Measurements from ENCODE around the gene ADA.

ADA gene

GRCh38 chr20:44648068-44648467 lies 3.4 kb downstream of the ADA start:
- no peak overlapping the region for H2AFZ ChIP-seq (ENCODE audit: low read depth, low read length)
- no peaks in the 10 kb centered on the region for H3K36me3 ChIP-seq (ENCODE audit: insufficient read depth, low read length)
- H3K27me3 ChIP-seq (ENCODE audit: insufficient read depth, low read length): no peaks in the 10 kb centered on the region
- H3K4me1 ChIP-seq (ENCODE audit: insufficient read depth, low read length): peaks cover 23% of the 10 kb centered on the region
- no peak overlapping the region for H3K4me3 ChIP-seq (ENCODE audit: low read length)
- no peaks in the 10 kb centered on the region for H3K9me3 ChIP-seq (ENCODE audit: low read length)

GRCh38 chr20:44646641-44647274 lies 4.7 kb downstream of the ADA start:
- Histone ChIP-seq H3K4me3 (ENCODE audit: low read length) (no peak overlapping the region), H3K4me1 (ENCODE audit: insufficient read depth, low read length) (peaks cover 32% of the 10 kb centered on the region), H3K27me3 (ENCODE audit: insufficient read depth, low read length) (no peaks in the 10 kb centered on the region)

GRCh38 chr20:44646023-44646640 lies 5.4 kb downstream of the ADA start:
- H3K4me3 ChIP-seq (ENCODE audit: low read length): no peak overlapping the region
- H3K9me3 ChIP-seq (ENCODE audit: low read length): no peaks in the 10 kb centered on the region
- no peaks in the 10 kb centered on the region for H3K36me3 ChIP-seq (ENCODE audit: insufficient read depth, low read length)
- H3K27me3 ChIP-seq (ENCODE audit: insufficient read depth, low read length): no peaks in the 10 kb centered on the region
- H3K4me1 ChIP-seq (ENCODE audit: insufficient read depth, low read length): peaks cover 32% of the 10 kb centered on the region
- H2AFZ ChIP-seq (ENCODE audit: low read depth, low read length): no peak overlapping the region

More at GRCh38 chr20:44646641-44647274, 4.7 kb downstream of the ADA start:
- Histone ChIP-seq H2AFZ (ENCODE audit: low read depth, low read length) (no peak overlapping the region), H3K36me3 (ENCODE audit: insufficient read depth, low read length) (no peaks in the 10 kb centered on the region), H3K9me3 (ENCODE audit: low read length) (no peaks in the 10 kb centered on the region)

GRCh38 chr20:44644667-44645131 lies 6.8 kb downstream of the ADA start:
- H3K36me3 ChIP-seq (ENCODE audit: insufficient read depth, low read length): no peaks in the 10 kb centered on the region
- H3K4me1 ChIP-seq (ENCODE audit: insufficient read depth, low read length): peaks cover 32% of the 10 kb centered on the region
- no peaks in the 10 kb centered on the region for H3K27me3 ChIP-seq (ENCODE audit: insufficient read depth, low read length)
- H3K9me3 ChIP-seq (ENCODE audit: low read length): no peaks in the 10 kb centered on the region
- no peak overlapping the region for H2AFZ ChIP-seq (ENCODE audit: low read depth, low read length)
- H3K4me3 ChIP-seq (ENCODE audit: low read length): no peak overlapping the region

GRCh38 chr20:44644230-44644617 lies 7.3 kb downstream of the ADA start:
- Histone ChIP-seq H3K27me3 (ENCODE audit: insufficient read depth, low read length) (no peaks in the 10 kb centered on the region), H2AFZ (ENCODE audit: low read depth, low read length) (no peak overlapping the region), H3K9me3 (ENCODE audit: low read length) (no peaks in the 10 kb centered on the region), H3K4me1 (ENCODE audit: insufficient read depth, low read length) (peaks cover 32% of the 10 kb centered on the region), H3K36me3 (ENCODE audit: insufficient read depth, low read length) (no peaks in the 10 kb centered on the region), H3K4me3 (ENCODE audit: low read length) (no peak overlapping the region)

- peaks cover 32% of the 10 kb centered on the region for H3K4me1 ChIP-seq (ENCODE audit: insufficient read depth, low read length)
- H3K4me3 ChIP-seq (ENCODE audit: low read length): no peak overlapping the region
- no peaks in the 10 kb centered on the region for H3K36me3 ChIP-seq (ENCODE audit: insufficient read depth, low read length)
- H2AFZ ChIP-seq (ENCODE audit: low read depth, low read length): no peak overlapping the region
- no peaks in the 10 kb centered on the region for H3K27me3 ChIP-seq (ENCODE audit: insufficient read depth, low read length)
- no peaks in the 10 kb centered on the region for H3K9me3 ChIP-seq (ENCODE audit: low read length)
Observed at GRCh38 chr20:44643596-44644229, 7.8 kb downstream of the ADA start.

GRCh38 chr20:44643154-44643519 lies 8.4 kb downstream of the ADA start:
- peaks cover 32% of the 10 kb centered on the region for H3K4me1 ChIP-seq (ENCODE audit: insufficient read depth, low read length)
- peak overlapping the region; percentile 36 for H3K4me3 ChIP-seq (ENCODE audit: low read length)
- H2AFZ ChIP-seq (ENCODE audit: low read depth, low read length): no peak overlapping the region
- no peaks in the 10 kb centered on the region for H3K9me3 ChIP-seq (ENCODE audit: low read length)
- H3K36me3 ChIP-seq (ENCODE audit: insufficient read depth, low read length): no peaks in the 10 kb centered on the region
- H3K27me3 ChIP-seq (ENCODE audit: insufficient read depth, low read length): no peaks in the 10 kb centered on the region

GRCh38 chr20:44642203-44643153 lies 9.0 kb downstream of the ADA start:
- no peaks in the 10 kb centered on the region for H3K9me3 ChIP-seq (ENCODE audit: low read length)
- H3K36me3 ChIP-seq (ENCODE audit: insufficient read depth, low read length): no peaks in the 10 kb centered on the region
- peaks cover 32% of the 10 kb centered on the region for H3K4me1 ChIP-seq (ENCODE audit: insufficient read depth, low read length)
- H2AFZ ChIP-seq (ENCODE audit: low read depth, low read length): peak overlapping the region; percentile 59
- H3K4me3 ChIP-seq (ENCODE audit: low read length): peak overlapping the region; percentile 36
- no peaks in the 10 kb centered on the region for H3K27me3 ChIP-seq (ENCODE audit: insufficient read depth, low read length)

- no peaks in the 10 kb centered on the region for H3K27me3 ChIP-seq (ENCODE audit: insufficient read depth, low read length)
- no peaks in the 10 kb centered on the region for H3K36me3 ChIP-seq (ENCODE audit: insufficient read depth, low read length)
- H2AFZ ChIP-seq (ENCODE audit: low read depth, low read length): no peak overlapping the region
- H3K4me1 ChIP-seq (ENCODE audit: insufficient read depth, low read length): peaks cover 27% of the 10 kb centered on the region
- no peaks in the 10 kb centered on the region for H3K9me3 ChIP-seq (ENCODE audit: low read length)
- no peak overlapping the region for H3K4me3 ChIP-seq (ENCODE audit: low read length)
Observed at GRCh38 chr20:44641325-44641724, 10.2 kb downstream of the ADA start.

- Histone ChIP-seq H3K27me3 (ENCODE audit: insufficient read depth, low read length) (no peaks in the 10 kb centered on the region), H3K9me3 (ENCODE audit: low read length) (no peaks in the 10 kb centered on the region), H3K36me3 (ENCODE audit: insufficient read depth, low read length) (no peaks in the 10 kb centered on the region), H2AFZ (ENCODE audit: low read depth, low read length) (no peak overlapping the region), H3K4me3 (ENCODE audit: low read length) (no peak overlapping the region), H3K4me1 (ENCODE audit: insufficient read depth, low read length) (peaks cover 22% of the 10 kb centered on the region)
Observed at GRCh38 chr20:44640522-44640921, 11.0 kb downstream of the ADA start.

- no peaks in the 10 kb centered on the region for H3K27me3 ChIP-seq (ENCODE audit: insufficient read depth, low read length)
- no peak overlapping the region for H2AFZ ChIP-seq (ENCODE audit: low read depth, low read length)
- no peaks in the 10 kb centered on the region for H3K36me3 ChIP-seq (ENCODE audit: insufficient read depth, low read length)
- no peak overlapping the region for H3K4me3 ChIP-seq (ENCODE audit: low read length)
- no peaks in the 10 kb centered on the region for H3K9me3 ChIP-seq (ENCODE audit: low read length)
- peaks cover 8% of the 10 kb centered on the region for H3K4me1 ChIP-seq (ENCODE audit: insufficient read depth, low read length)
Observed at GRCh38 chr20:44637522-44638372, 13.8 kb downstream of the ADA start.

GRCh38 chr20:44637042-44637441 lies 14.5 kb downstream of the ADA start:
- Histone ChIP-seq H3K27me3 (ENCODE audit: insufficient read depth, low read length) (no peaks in the 10 kb centered on the region), H3K36me3 (ENCODE audit: insufficient read depth, low read length) (no peaks in the 10 kb centered on the region), H3K4me3 (ENCODE audit: low read length) (no peak overlapping the region), H3K4me1 (ENCODE audit: insufficient read depth, low read length) (peaks cover 5% of the 10 kb centered on the region), H3K9me3 (ENCODE audit: low read length) (no peaks in the 10 kb centered on the region), H2AFZ (ENCODE audit: low read depth, low read length) (no peak overlapping the region)
